ENCODE measurements around the gene RIN3.

Gene RIN3

GRCh38 chr14:92695562-92695961, 182.0 kb downstream of the RIN3 start:
- DNase-seq: no peak

- DNase-seq: peak; percentile 61
Measured at GRCh38 chr14:92696366-92696765, 182.8 kb downstream of the RIN3 start.

GRCh38 chr14:92698393-92698792, 184.8 kb downstream of the RIN3 start:
- no peak for DNase-seq

GRCh38 chr14:92701826-92702225, 188.2 kb downstream of the RIN3 start:
- DNase-seq: no peak

GRCh38 chr14:92702441-92702918, 188.9 kb downstream of the RIN3 start:
- DNase-seq: peak; percentile 60

DNA sequence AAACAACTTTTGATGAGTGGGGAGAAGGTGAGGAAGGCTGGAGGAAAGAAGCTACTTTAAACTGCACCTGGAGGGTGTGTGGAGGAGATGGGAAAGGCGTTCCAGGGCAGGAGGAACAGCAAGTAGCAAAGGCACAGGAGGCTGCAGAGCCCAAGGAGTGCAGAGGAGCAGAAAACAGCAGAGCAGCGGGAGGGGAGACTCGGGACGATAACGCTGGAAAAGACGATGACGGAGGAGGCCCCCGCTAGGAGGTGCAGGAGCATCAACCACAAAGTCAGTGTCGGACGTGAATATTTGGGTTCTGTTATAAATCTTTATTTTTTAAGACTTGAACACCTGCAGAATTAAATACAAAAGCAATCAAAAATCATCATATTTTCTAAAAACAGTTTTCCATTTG, 189.9 kb downstream of the RIN3 start:
- DNase-seq: no peak

GRCh38 chr14:92704036-92704804, 190.6 kb downstream of the RIN3 start:
- DNase-seq: peak; percentile 96

- DNase-seq: no peak
Measured at GRCh38 chr14:92704821-92705220, 191.2 kb downstream of the RIN3 start.

GRCh38 chr14:92706386-92706785, 192.8 kb downstream of the RIN3 start:
- DNase-seq: no peak

DNA sequence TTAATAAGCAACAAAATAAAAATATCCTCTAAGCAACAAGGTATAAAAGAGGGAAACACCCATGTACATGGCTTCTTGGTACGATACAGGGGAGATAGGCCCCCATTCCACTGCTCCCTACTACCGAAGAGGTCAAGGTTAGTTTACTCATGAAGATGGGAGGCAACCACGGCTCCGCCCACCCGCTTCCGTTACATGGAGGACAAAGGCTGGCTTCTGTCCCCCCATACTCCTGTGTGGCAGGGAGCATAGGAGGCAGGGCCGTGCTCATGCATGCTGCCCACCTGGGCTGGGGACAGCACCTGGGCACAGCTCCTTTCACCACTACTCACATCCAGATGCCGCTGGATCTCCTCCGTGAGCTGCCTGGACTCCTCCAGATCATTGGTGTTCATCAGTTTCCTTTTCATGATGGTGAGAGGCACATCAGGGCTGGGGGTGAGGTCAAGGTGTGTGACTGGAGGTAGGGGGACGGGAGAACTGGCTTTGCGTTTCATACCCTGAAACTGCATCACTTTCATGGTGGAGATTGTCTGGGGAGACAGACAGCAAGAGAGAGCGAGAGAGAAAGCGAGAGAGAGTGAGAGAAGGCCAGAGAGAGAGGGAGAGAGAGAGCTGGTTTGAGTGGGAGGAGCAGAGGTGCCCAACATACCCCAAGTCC, 195.9 kb downstream of the RIN3 start:
- DNase-seq: no peak

- DNase-seq: no peak
Measured at GRCh38 chr14:92710001-92710341, 196.4 kb downstream of the RIN3 start.

DNA sequence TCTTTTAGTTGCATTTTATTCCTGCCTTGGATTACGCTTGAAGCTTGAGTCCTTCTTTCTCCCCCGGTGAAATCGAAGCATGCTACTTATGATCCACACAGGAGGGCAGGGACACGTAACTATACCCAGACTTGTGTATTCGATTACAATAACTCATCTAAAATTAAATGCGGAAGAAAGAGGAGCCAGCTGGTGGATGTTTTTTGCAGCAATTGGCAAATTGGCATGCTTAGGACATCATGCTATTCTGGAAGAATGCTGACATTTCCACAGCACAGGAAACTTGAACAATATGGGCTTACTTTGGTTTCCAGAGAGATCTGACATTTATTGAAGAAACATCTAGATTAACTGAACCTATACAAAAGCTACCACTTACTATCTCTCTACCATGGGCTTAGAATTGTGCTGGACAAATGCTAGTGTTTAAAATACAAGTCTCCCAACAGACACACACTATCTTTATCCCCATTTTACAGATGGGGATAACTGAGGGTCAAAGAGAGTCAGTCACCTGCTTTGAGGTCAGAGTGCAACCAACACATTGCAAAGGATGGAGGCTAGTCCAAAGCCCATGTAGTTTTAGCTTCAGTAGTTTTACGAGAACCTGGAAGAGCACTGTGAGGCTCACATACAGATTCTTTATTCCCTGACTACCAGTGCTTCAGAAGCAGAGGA, 198.5 kb downstream of the RIN3 start:
- DNase-seq: no peak

- no peak for DNase-seq
Measured at GRCh38 chr14:92712654-92713051, 199.1 kb downstream of the RIN3 start.

- peak; percentile 81 for DNase-seq
Measured at GRCh38 chr14:92714739-92715307, 201.2 kb downstream of the RIN3 start.

- DNase-seq: no peak
Measured at GRCh38 chr14:92716131-92716530, 202.6 kb downstream of the RIN3 start.

- DNase-seq: no peak
Measured at GRCh38 chr14:92717571-92718042, 204.0 kb downstream of the RIN3 start.

DNA sequence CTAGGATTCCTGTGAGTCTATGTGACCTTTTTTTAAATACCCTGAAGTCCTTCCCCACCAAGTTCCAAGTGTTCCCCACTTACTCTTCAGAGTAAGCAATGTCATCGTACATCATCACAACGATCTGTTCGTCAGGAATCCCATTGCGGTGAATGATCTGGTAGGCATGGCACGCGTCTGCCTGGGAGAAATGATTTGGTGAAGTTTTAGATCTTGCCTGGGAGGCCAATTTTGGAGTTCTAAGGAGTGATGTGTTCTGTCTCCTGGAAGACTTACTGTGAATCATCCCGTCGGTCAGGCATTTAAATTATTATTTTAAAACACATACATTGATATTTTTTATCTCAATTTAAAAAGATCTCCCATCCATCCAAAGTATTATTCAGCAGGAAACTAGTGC, 205.1 kb downstream of the RIN3 start:
- no peak for DNase-seq

DNA sequence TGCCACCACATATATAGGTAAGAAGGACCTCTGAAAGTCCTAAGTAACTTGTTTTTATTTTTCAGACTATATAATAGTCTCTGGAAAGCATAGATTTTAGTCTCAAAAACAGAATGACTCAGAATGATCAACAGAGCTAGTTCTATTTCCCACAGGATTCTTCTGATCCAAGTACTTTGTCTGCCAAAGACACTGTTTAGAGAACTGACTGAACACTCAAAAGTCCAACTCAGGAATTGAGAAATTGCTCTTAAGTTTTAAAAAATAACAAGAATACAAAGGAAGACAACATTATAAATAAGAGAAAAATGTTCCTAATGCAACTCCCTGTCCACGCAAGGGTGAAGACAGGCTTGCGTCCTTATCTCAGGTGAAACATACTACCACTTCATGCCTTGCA, 205.8 kb downstream of the RIN3 start:
- DNase-seq: no peak

DNA sequence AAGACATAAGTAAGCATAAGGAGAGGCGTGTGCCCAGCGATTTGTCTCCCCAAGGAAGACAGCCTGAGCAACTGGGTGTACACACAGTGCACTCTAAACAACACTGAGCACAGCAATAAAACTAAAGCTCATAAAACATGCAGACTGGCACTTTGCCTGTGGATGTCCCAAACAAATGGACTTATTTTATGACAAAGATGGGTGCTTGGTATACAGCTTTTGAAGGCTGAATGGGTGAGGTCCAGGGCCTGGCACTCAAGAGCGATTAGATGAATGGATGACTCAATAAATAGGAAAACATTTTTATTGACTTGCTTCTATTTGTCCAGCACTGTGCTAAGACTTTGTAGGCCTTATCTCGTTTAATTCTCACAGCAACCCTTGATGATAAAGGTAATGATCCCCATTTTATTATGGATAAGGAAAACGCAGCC, 206.3 kb downstream of the RIN3 start:
- no peak for DNase-seq

GRCh38 chr14:92724516-92725340, 211.1 kb downstream of the RIN3 start:
- peak; percentile 97 for DNase-seq

DNA sequence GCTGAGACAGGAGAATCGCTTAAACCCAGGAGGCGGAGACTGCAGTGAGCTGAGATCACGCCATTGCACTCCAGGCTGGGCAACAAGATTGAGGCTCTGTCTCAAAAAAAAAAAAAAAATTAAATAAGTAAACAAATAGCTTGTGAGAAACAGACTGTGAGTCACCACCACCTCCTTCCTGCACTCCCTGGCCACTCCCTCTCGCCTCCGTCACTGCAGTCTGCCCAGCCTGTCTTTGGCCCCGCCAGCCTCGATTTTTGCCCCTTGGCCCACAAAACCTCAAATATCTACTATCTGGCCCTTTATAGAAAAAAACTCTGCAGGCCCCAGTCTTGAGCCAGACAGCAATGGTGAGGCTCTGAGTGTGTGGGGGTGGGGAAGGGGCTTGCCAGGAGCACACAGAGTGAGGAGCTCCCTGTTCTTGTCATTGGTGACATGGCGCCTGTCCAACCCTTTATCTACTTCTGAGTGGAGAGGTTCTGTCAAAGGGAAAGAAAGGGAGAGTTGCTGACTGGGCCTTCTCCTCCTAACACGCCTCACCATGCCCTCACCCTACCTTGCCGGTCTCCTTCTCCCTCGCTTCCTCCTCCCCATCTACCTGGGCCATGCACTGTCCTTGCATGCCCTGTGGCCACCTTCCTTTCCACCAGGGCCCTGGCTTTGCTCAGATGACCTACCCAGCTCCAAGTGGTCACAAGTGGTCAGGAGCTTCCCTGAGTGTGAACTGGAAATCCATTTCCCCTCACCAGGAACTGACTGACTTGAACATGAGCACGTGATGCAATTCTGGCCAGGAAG, 212.8 kb downstream of the RIN3 start:
- DNase-seq: peak; percentile 91

DNA sequence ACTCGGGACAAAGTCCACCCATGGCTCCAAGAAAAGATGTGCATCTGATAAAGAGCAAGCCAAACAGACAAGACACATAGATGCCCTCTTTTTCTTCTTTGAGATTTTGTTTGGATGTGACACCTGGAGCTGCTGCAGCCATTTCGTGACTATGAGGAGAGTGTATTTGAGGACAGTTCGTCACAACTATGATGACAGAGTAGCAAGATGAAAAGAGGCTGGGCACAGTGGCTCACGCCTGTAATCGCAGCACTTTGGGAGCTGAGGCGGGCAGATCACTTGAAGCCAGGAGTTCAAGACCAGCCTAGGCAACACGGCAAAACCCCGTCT, 213.3 kb downstream of the RIN3 start:
- DNase-seq: no peak

All from suppressor macrophage treated with lipopolysaccharide for 4 hours (primary cell).